AML-193 (cell line): ENCODE results near the gene NCAPD2.

Experiments used
- DNase-seq, 2 experiments: peaks; one replicate each; lab custom pipeline; 2025; lab: John Stamatoyannopoulos, UW

NCAPD2 gene

GRCh38 chr12:6493497-6494257 is at the start of gene NCAPD2:
Gene NCAPD2 (plus strand): TSS chr12:6494102. CDS start chr12:6495099, 997 bp downstream.
- DNase-seq = peak; percentile 94

GRCh38 chr12:6444704-6445688 is 48.9 kb upstream of the NCAPD2 start, which contains the start of gene CD27:
Gene CD27 (plus strand): TSS chr12:6444955. CDS start chr12:6445096, 141 bp downstream.
- DNase-seq = no peak

- DNase-seq = no peak
Observed at GRCh38 chr12:6450091-6450868, 43.6 kb upstream of the NCAPD2 start.

GRCh38 chr12:6450869-6451347 is 43.0 kb upstream of the NCAPD2 start:
- no peak for DNase-seq

- DNase-seq = peak; percentile 52 to 56
Observed at GRCh38 chr12:6451348-6452244, 42.3 kb upstream of the NCAPD2 start, which contains the start of gene TAPBPL. Gene TAPBPL (plus strand): TSS chr12:6452042. CDS start chr12:6452249, 207 bp downstream.

- no peak for DNase-seq
Observed at GRCh38 chr12:6452245-6452943, 41.5 kb upstream of the NCAPD2 start.

GRCh38 chr12:6452944-6453630 is 40.8 kb upstream of the NCAPD2 start:
- DNase-seq = no peak

- DNase-seq = no peak
Observed at GRCh38 chr12:6457220-6457945, 36.5 kb upstream of the NCAPD2 start.

- no peak for DNase-seq
Observed at GRCh38 chr12:6458281-6459003, 35.5 kb upstream of the NCAPD2 start.

- no peak for DNase-seq
Observed at GRCh38 chr12:6459004-6459337, 34.9 kb upstream of the NCAPD2 start.

- no peak for DNase-seq
Observed at GRCh38 chr12:6460751-6461371, 33.0 kb upstream of the NCAPD2 start.

GRCh38 chr12:6461401-6462233 is 32.3 kb upstream of the NCAPD2 start:
- peak; percentile 96 to 97 for DNase-seq

- no peak for DNase-seq
Observed at GRCh38 chr12:6462234-6462995, 31.5 kb upstream of the NCAPD2 start.

- no peak for DNase-seq
Observed at GRCh38 chr12:6463216-6463615, 30.7 kb upstream of the NCAPD2 start.

- DNase-seq = no peak
Observed at GRCh38 chr12:6463858-6464257, 30.0 kb upstream of the NCAPD2 start.

GRCh38 chr12:6464531-6464930 is 29.4 kb upstream of the NCAPD2 start:
- no peak for DNase-seq
